ENCODE results near the gene ANAPC13. TPM values are rescaled to one million over a fixed set of nuclear protein-coding genes. Genes with fewer than 3 reads are reported as not detected.

The ANAPC13 gene
- total RNA-seq, 3 donors from 2014 or later = 56.0 to 68.3 (median 66.1) TPM

- intact Hi-C loops (cut with DNase I; ENCODE audit: low total_unique reads) = loop anchor here (10.0 kb wide), 1 partner anchor 73 kb away; the partner anchor contains the start of gene AMOTL2
- no peak overlapping the region for H3K4me3 ChIP-seq
- H3K27me3 ChIP-seq = no peaks in the 10 kb centered on the region
- TF ChIP-seq CTCF (IDR thresholded peaks at IDR 0.05) (no peak), POLR2AphosphoS5 (IDR thresholded peaks at IDR 0.05) (no peak), POLR2A (IDR thresholded peaks at IDR 0.05) (no peak)
- H3K9me3 ChIP-seq = no peaks in the 10 kb centered on the region
- no peaks in the 10 kb centered on the region for H3K36me3 ChIP-seq
- H3K27ac ChIP-seq = peak overlapping the region; percentile 49 to 82
- H3K4me1 ChIP-seq = peaks cover 0 to 4% of the 10 kb centered on the region in 2 donors
- no peak for DNase-seq (ENCODE audit: low spot score in 2 of 2)
These were observed 38.4 kb downstream of the ANAPC13 start for GRCh38 chr3:134447351-134447750.

GRCh38 chr3:134446800-134447199 is 39.0 kb downstream of the ANAPC13 start:
- peak overlapping the region; percentile 49 to 82 for H3K27ac ChIP-seq
- TF ChIP-seq POLR2A (IDR thresholded peaks at IDR 0.05) = no peak
- TF ChIP-seq POLR2AphosphoS5 (IDR thresholded peaks at IDR 0.05) = no peak
- TF ChIP-seq CTCF (IDR thresholded peaks at IDR 0.05) = no peak
- intact Hi-C loops (cut with DNase I; ENCODE audit: low total_unique reads) = loop anchor here (10.0 kb wide), 1 partner anchor 72 kb away; the partner anchor contains the start of gene AMOTL2
- peaks cover 0 to 4% of the 10 kb centered on the region in 2 donors for H3K4me1 ChIP-seq
- H3K4me3 ChIP-seq = no peak overlapping the region
- DNase-seq (ENCODE audit: low spot score in 2 of 2) = peak in 1 of 2 donors; percentile 46
- H3K27me3 ChIP-seq = no peaks in the 10 kb centered on the region
- H3K36me3 ChIP-seq = no peaks in the 10 kb centered on the region
- H3K9me3 ChIP-seq = no peaks in the 10 kb centered on the region

GRCh38 chr3:134445636-134446035 is 40.1 kb downstream of the ANAPC13 start:
- DNase-seq (ENCODE audit: low spot score in 2 of 2) = no peak
- TF ChIP-seq POLR2A (IDR thresholded peaks at IDR 0.05) (no peak), POLR2AphosphoS5 (IDR thresholded peaks at IDR 0.05) (peak in 1 of 3 donors; percentile 27), CTCF (IDR thresholded peaks at IDR 0.05) (no peak)
- H3K9me3 ChIP-seq = no peaks in the 10 kb centered on the region
- H3K27ac ChIP-seq = peak overlapping the region; percentile 49 to 82
- H3K4me3 ChIP-seq = no peak overlapping the region
- H3K4me1 ChIP-seq = peaks cover 0 to 4% of the 10 kb centered on the region in 2 donors
- H3K27me3 ChIP-seq = no peaks in the 10 kb centered on the region
- intact Hi-C loops (cut with DNase I; ENCODE audit: low total_unique reads) = loop anchor here (10.0 kb wide), 1 partner anchor 71 kb away; the partner anchor contains the start of gene AMOTL2
- H3K36me3 ChIP-seq = no peaks in the 10 kb centered on the region

GRCh38 chr3:134445095-134445494 is 40.7 kb downstream of the ANAPC13 start:
- H3K36me3 ChIP-seq = no peaks in the 10 kb centered on the region
- H3K27ac ChIP-seq = no peak overlapping the region
- intact Hi-C loops (cut with DNase I; ENCODE audit: low total_unique reads) = loop anchor here (10.0 kb wide), 1 partner anchor 70 kb away; the partner anchor contains the start of gene AMOTL2
- H3K4me1 ChIP-seq = peaks cover 0 to 4% of the 10 kb centered on the region in 2 donors
- no peak for DNase-seq (ENCODE audit: low spot score in 2 of 2)
- H3K4me3 ChIP-seq = no peak overlapping the region
- H3K27me3 ChIP-seq = no peaks in the 10 kb centered on the region
- no peaks in the 10 kb centered on the region for H3K9me3 ChIP-seq
- TF ChIP-seq POLR2A (IDR thresholded peaks at IDR 0.05) = no peak
- no peak for TF ChIP-seq POLR2AphosphoS5 (IDR thresholded peaks at IDR 0.05)
- TF ChIP-seq CTCF (IDR thresholded peaks at IDR 0.05) = no peak

GRCh38 chr3:134441821-134442220 is 44.0 kb downstream of the ANAPC13 start:
- H3K27ac ChIP-seq = no peak overlapping the region
- TF ChIP-seq CTCF (IDR thresholded peaks at IDR 0.05) (no peak), POLR2A (IDR thresholded peaks at IDR 0.05) (no peak), POLR2AphosphoS5 (IDR thresholded peaks at IDR 0.05) (no peak)
- H3K4me3 ChIP-seq = no peak overlapping the region
- no peak for DNase-seq (ENCODE audit: low spot score in 2 of 2)
- intact Hi-C loops (cut with DNase I; ENCODE audit: low total_unique reads) = loop anchor here (10.0 kb wide), 1 partner anchor 67 kb away; the partner anchor contains the start of gene AMOTL2
- H3K9me3 ChIP-seq = no peaks in the 10 kb centered on the region
- no peaks in the 10 kb centered on the region for H3K36me3 ChIP-seq
- peaks cover 0 to 4% of the 10 kb centered on the region in 2 donors for H3K4me1 ChIP-seq
- no peaks in the 10 kb centered on the region for H3K27me3 ChIP-seq

All from breast epithelium (tissue), 4 donors.